H1 (cell line): ENCODE results near the gene GTPBP6. TPM values are rescaled to one million over a fixed set of nuclear protein-coding genes. Genes with fewer than 3 reads are reported as not detected.

ENCODE experiments used
- CHD1 ChIP-seq: IDR thresholded peaks from 2 replicates; pipeline ENCODE4 v1.6.1; 2012; ENCODE audit warnings: low read depth, low read length, improper control_type of control experiment
- JUND ChIP-seq: IDR thresholded peaks from 2 replicates; pipeline ENCODE4 v1.6.1; 2011; ENCODE audit warnings: mild to moderate bottlenecking, improper control_type of control experiment, low read length
- KDM1A ChIP-seq: fragments of 200-600, 300-600 bp; sonication (generic); IDR thresholded peaks from 2 replicates; pipeline ENCODE4 v1.7.1; 2016; ENCODE audit warnings: mild to moderate bottlenecking, low read length, borderline replicate concordance
- RBBP5 ChIP-seq: IDR thresholded peaks from 2 replicates; pipeline ENCODE4 v1.7.1; 2012; ENCODE audit warnings: low read depth, mild to moderate bottlenecking, inconsistent platforms, low read length, moderate library complexity, borderline replicate concordance
- SP2 ChIP-seq: IDR thresholded peaks from 2 replicates; pipeline ENCODE4 v1.6.1; 2012; ENCODE audit warnings: mild to moderate bottlenecking, low read length, inconsistent platforms
- polyA plus RNA-seq, 7 experiments: library from polyadenylated mRNA; depleted of rRNA in 3 of 7; stranded (reverse) in 5 of 7; unstranded in 2 of 7; fragments of >200 nt in 5 of 7; fragments of 200-250 nt in 2 of 7; gene quantifications; 1 replicate in 5 of 7; 2 replicates in 1 of 7; 4 replicates in 1 of 7; pipeline versions ENCODE4 v1.2.1 to v1.2.3, GENCODE V29; 2011 to 2013; ENCODE audit warnings: missing spikeins in 2 of 7, mixed read lengths in 2 of 7
- total RNA-seq: library from RNA; stranded (reverse); fragmentation: NEBNext Ultra II Directional; extraction: Animal tissue kit (Norgen Biotek cat#: 25700); gene quantifications from 2 replicates; pipeline ENCODE4 v1.2.1, GENCODE V29; 2021

Gene GTPBP6
- total and polyA plus RNA-seq, 2 of the 8 experiments (the other 6 are each of a cell fraction or from before 2014, with no cell fraction given): 33.9 to 57.1 TPM

DNA sequence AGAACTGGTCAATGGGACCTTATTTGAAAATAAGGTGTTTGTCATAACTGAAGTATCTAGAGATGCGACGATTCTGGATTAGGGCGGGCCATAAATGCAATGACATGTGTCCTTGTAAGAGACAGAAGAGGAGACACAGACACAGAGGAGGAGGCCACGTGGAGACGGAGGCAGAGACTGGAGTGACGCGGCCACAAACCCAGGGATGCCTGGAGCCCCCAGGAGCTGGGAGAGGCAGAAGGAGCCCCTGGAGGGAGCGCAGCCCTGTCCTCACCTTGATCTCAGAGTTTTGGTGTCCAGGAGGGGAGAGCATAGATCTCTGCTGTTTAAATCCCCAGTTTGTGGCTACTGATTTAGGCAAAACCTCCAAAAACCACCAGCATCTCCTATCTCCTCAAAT, 5.0 kb downstream of the GTPBP6 start (continued):
- no peak for TF ChIP-seq SP2
- no peak for TF ChIP-seq RBBP5
- TF ChIP-seq CHD1: no peak
- no peak for TF ChIP-seq KDM1A
- TF ChIP-seq JUND: no peak
- TF ChIP-seq, all 59 proteins: peak for 0
